CD4-positive, alpha-beta T cell treated with Interleukin-12 subunit alpha and Interleukin-12 subunit beta, for 1 hour (primary cell): ENCODE results near the gene SMR3B.

ENCODE experiments used
- DNase-seq: peaks from one replicate; pipeline ENCODE4 v3.0.0-alpha.2; 2020

Gene SMR3B

GRCh38 chr4:70382691-70383181 lies at the start of gene SMR3B:
TSS of gene SMR3B (plus strand) at chr4:70383131. CDS start at chr4:70384511, 1,380 bp downstream.
- DNase-seq = no peak

DNA sequence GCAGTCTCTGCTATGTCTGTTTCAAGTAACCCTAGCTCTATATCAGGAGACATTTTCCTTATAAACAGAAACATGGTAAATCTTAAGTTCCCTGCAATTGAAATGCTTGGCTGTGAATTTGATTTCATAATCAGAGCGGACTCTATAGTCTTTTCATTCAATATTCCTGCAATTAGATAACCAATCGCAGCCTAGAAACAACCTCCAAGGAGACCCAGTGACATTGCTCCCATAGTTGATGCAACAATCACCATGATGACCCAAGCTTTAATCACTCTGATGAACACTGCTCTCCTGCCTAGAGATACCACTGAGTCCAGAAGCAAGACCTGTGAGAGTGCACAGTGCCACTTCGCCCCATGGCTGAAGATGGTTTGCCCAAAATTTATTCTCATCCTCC lies 48.2 kb upstream of the SMR3B start, which contains the start of gene CABS1:
TSS of gene CABS1 (plus strand) at position 301 of the 400 bp plus-strand sequence. CDS start at position 360, 59 bp downstream.
- no peak for DNase-seq

DNA sequence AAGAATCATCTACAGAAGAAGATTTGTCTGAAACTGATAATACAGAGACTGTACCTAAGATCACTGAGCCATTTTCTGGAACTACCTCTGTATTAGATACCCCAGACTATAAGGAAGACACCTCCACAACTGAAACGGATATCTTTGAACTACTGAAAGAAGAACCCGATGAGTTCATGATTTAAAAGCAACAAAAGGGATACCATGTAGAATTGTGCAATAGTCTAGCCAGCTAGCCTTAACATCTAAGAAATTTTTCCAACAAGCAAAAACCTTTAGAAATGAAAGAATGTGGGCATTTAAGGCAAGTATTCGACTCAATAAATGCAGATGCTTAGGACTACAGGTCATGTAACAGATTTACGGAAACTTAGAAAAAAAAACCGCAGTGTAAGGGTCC lies 46.9 kb upstream of the SMR3B start:
- DNase-seq = no peak

DNA sequence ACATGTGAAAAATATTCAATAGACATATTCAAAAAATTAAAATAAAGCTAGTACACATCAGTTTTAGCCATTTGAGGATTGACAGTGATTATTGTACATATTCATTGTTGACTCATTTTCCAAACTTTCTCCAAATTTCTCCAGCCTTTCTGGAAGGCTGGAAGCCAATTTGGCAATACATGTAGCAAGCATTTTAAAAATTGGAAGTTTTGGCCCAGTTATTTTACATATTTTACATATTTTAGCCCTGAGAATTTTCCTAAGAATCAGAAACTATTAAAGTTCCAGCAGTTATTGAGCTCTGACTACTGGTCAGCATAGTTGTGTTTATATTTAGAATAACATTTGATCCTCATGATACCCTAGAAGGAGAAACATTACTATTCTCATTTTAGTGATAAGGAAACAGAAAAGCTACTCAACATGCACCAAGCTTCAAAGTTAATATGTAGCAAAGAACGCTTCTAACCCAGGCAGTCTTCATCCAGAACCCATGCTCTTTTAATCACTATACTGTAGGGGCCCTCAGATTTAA lies 45.0 kb upstream of the SMR3B start:
- no peak for DNase-seq

DNA sequence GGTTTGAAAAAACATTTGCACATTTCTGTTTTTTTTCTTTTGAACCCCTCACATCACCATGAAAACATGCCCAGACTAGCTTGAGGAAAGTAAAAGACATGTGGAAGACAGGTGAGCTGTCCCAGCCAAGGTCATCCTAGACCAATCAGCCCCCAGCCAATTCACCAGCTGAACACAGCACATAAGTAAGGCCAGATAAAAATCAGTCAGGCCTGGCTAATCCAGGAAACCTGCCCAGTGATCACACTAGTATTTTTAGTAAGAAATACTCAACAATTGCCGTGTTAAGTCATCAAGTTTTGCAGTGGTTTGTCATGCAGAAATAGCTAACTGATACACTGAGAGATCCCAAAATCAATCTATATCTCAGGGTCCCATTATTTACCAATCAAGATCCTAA lies 26.7 kb upstream of the SMR3B start:
- DNase-seq = no peak

- no peak for DNase-seq
Observed at GRCh38 chr4:70359115-70359661, 23.7 kb upstream of the SMR3B start.

DNA sequence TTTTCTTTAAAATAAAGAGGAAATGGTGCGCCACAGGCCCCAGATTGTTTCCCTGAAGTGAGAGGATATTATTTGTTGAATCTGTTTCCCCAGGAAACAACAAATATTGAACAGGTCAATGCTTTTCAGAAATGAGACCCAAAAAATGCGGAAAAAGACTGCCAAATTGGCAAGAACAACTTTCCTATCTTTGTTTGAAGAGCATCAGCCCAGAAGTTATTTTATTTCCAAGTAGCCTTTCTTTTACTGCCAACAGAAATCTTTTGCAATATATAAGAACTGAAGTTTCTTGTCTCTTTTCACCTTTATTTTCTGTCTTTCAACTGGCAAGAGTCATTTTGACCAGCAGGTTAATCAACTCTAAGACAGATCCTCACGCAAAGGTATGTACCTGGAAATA lies 22.5 kb upstream of the SMR3B start, which contains the start of gene SMR3A:
TSS of gene SMR3A (plus strand) at position 301 of the 400 bp plus-strand sequence. CDS start 1,356 bp downstream, outside the sequence.
- no peak for DNase-seq

GRCh38 chr4:70364002-70364401 lies 18.9 kb upstream of the SMR3B start:
- DNase-seq = no peak

- no peak for DNase-seq
Observed at GRCh38 chr4:70365479-70365878, 17.5 kb upstream of the SMR3B start.

GRCh38 chr4:70367813-70368212 lies 15.1 kb upstream of the SMR3B start:
- no peak for DNase-seq

- DNase-seq = no peak
Observed at GRCh38 chr4:70371987-70372386, 10.9 kb upstream of the SMR3B start.

DNA sequence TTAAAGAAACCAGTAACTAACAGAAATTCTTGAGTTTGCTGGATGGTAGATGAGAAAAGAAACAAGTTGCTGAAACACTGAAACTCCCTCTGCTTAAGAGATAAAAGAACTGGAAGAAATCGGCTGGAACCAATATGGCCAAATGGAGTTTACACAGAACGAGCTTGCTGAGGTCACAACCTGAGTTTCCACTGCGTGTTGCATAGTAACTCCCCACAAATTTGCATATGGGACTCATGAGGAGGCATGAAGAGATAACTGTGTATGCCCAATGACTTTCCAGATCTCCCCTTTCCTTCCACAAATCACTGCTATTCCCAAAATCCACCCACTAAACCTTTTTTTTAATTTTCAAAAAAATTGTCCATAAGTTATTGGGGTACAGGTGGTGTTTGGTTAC lies 10.2 kb upstream of the SMR3B start:
- DNase-seq = no peak

DNA sequence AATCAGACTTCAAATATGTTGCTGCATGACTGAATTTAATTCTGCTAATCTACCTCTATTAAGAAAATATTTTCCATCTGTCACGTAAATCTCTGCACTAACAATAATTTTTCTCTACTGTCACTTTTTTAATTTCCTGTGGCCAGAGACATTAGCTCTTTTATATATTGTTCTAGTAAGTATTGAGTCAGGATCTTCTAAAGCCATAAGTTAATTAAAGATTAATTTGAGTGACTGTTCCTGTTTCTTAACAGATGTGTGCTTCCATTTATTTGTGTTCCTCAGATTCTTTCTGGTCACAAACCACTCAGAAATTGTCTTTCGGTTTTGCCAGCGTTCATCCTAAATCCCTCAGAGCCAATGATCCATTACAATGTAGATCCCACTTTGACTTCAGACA lies 2.4 kb upstream of the SMR3B start:
- DNase-seq = no peak

DNA sequence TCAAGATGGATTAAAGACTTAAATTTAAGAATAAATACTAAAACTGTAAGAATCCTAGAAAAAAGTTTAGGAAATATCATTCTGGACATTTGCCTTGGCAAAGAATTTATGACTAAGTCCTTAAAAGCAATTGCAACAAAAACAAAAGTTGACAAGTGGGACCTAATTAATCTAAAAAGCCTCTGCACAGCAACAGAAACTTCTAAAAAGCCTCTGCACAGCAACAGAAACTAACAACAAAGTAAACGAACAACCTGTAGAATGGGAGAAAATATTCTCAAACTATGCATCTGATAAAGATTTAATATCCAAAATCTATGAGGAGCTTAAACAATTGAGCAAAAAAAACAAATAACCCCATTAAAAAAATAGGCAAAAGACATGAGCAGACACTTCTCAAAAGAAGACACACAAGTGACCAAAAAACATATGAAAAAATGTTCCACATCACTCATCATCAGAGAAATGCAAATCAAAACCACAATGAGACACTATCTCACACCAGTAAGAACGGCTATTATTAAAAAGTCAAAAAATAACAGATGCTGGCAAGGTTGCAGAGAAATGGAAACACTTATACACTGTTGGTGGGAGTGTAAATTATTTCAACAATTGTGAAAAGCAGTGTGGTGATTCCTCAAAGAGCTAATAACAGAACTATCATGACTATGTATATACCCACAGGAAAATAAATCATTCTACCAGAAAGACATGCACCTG lies 9.3 kb downstream of the SMR3B start:
- DNase-seq = no peak

DNA sequence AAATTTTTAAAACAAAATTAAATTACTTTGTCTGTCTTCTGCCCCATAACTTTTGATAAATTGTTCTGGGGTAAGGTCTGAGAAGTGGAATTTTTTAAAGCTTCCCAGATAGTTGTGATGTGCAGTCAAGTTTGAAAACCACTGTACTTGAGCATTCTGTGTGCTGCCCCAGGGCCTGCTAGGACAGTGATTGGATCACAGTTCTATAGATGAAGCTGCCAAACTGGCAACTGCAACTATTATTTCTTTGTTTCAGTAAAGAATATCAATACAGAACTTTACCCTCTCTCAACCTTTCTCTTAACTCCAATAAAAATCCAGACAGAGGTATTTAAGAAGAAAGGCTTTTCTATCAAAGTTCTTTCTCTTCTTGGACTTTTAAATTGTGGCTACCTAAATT lies 14.6 kb downstream of the SMR3B start, which contains the start of gene OPRPN:
TSS of gene OPRPN (plus strand) at position 361 of the 400 bp plus-strand sequence. CDS start 1,346 bp downstream, outside the sequence.
- DNase-seq = no peak

- no peak for DNase-seq
Observed at GRCh38 chr4:70399319-70399718, 16.4 kb downstream of the SMR3B start.

DNA sequence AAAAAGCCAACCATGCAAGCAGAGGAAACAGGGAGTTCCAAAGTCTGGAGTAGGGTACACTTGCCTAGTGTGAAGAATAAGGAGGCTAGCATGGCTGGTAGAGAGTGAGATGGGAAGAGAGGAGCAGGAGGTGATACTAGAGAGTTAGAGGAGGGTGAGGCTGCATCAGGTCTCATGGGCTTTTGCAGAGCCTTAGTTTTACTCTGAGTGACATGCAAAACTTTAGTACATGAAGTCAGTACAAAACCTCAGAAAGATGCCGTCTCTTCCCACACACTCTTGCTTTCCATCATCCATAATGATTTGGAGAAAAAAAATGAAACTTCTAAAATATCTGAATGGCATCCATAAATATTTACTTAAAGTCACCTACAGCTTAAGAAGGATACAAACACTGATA lies 19.8 kb downstream of the SMR3B start:
- no peak for DNase-seq

- DNase-seq = no peak
Observed at GRCh38 chr4:70405765-70406164, 22.8 kb downstream of the SMR3B start.

- DNase-seq = no peak
Observed at GRCh38 chr4:70425306-70425705, 42.4 kb downstream of the SMR3B start.

- no peak for DNase-seq
Observed at GRCh38 chr4:70426789-70427188, 43.9 kb downstream of the SMR3B start.

GRCh38 chr4:70437197-70437596 lies 54.3 kb downstream of the SMR3B start:
- DNase-seq = no peak
